ENCODE results near the gene CPN1. TPM values are rescaled to one million over a fixed set of nuclear protein-coding genes. Genes with fewer than 3 reads are reported as not detected.
A peak's percentile ranks its signal among the peaks of the same experiment; 100 is the strongest.

Gene CPN1
- total RNA-seq, 2 experiments from 2014 or later: not detected

DNA sequence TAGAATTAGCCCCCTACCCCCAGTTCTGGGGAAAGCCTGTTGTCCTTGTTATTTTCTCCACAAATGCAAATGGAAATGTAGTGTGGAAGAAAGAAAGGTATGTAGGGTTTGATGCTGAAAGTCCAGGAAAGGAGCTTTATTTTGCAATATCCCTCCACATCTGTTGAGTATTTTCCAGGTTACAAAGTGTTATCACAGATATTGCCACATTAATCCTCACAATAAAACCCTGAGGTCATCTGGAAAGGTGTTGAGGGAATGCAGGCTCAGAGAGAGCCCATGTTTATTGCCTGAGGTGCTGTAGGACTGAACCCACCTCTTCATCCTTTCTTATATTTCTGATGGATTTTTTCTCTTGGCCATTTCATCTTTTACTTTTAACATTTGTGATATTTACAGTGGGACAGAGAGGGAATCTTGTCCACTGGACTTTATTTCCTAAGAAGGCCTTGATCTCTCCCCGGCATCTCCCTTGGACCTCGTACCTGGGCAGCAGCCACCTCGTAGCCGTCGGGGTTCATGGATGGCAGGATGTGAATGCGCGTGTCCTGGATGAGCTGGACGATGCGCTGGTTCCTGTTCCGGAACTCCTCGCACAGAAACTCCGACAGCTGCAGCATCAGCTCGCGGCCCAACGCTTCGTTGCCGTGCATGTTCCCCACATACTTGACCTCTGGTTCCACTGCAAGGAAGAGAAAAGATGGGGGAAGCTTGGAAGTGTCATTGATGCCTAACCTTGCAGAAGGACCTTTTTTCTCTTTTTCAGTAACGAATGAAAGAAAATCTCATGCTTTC, 6.0 kb downstream of the CPN1 start:
- Mint-ChIP-seq H3K4me3 (no peak overlapping the region), H3K27me3 (ENCODE audit: low read depth) (peaks cover 16% of the 10 kb centered on the region), H3K36me3 (ENCODE audit: low read depth) (no peaks in the 10 kb centered on the region), H3K9me3 (ENCODE audit: insufficient read depth) (no peaks in the 10 kb centered on the region), H3K27ac (no peak overlapping the region), H3K4me1 (ENCODE audit: low read depth) (no peaks in the 10 kb centered on the region)
- ATAC-seq: no peak
- ChIA-PET CTCF (no interaction called here), POLR2A (no interaction called here)
- no peak for DNase-seq

DNA sequence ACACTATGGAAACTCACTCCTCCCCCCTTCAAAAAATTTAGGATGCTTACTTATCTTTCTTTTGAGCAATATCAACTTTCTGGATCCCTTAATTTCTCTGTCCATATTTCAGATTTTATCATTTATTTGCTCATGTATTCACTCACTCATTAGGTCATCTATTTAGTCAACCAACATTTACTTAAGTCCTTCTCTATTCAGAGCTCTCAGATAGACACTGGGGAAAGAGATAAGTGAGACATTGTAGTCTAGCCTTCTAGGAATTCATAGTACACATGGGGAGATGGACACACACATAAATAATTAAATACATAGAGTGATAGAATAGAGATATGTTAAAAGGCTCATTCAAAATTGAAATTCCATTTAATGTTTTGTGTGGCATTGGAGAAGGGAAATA, 9.2 kb downstream of the CPN1 start:
- DNase-seq (no peak), ATAC-seq (no peak)
- peaks cover 7% of the 10 kb centered on the region for H3K27me3 Mint-ChIP-seq (ENCODE audit: low read depth)
- no peaks in the 10 kb centered on the region for H3K4me1 Mint-ChIP-seq (ENCODE audit: low read depth)
- no peak overlapping the region for H3K27ac Mint-ChIP-seq
- no peak overlapping the region for H3K4me3 Mint-ChIP-seq
- POLR2A ChIA-PET: no interaction called here
- H3K9me3 Mint-ChIP-seq (ENCODE audit: insufficient read depth): no peaks in the 10 kb centered on the region
- H3K36me3 Mint-ChIP-seq (ENCODE audit: low read depth): no peaks in the 10 kb centered on the region
- CTCF ChIA-PET: no interaction called here

GRCh38 chr10:100071529-100071928, 10.1 kb downstream of the CPN1 start:
- Mint-ChIP-seq H3K27me3 (ENCODE audit: low read depth) (peaks cover 5% of the 10 kb centered on the region), H3K36me3 (ENCODE audit: low read depth) (no peaks in the 10 kb centered on the region), H3K4me3 (no peak overlapping the region), H3K4me1 (ENCODE audit: low read depth) (no peaks in the 10 kb centered on the region), H3K9me3 (ENCODE audit: insufficient read depth) (no peaks in the 10 kb centered on the region), H3K27ac (no peak overlapping the region)
- ChIA-PET CTCF (no interaction called here), POLR2A (no interaction called here)
- ATAC-seq (no peak), DNase-seq (no peak)

- DNase-seq (no peak), ATAC-seq (no peak)
- no peaks in the 10 kb centered on the region for H3K36me3 Mint-ChIP-seq (ENCODE audit: low read depth)
- H3K9me3 Mint-ChIP-seq (ENCODE audit: insufficient read depth): no peaks in the 10 kb centered on the region
- H3K27me3 Mint-ChIP-seq (ENCODE audit: low read depth): peaks cover 14% of the 10 kb centered on the region
- ChIA-PET POLR2A (no interaction called here), CTCF (no interaction called here)
- no peak overlapping the region for H3K27ac Mint-ChIP-seq
- no peaks in the 10 kb centered on the region for H3K4me1 Mint-ChIP-seq (ENCODE audit: low read depth)
- H3K4me3 Mint-ChIP-seq: no peak overlapping the region
These were observed 14.2 kb downstream of the CPN1 start for GRCh38 chr10:100067466-100067865.

- ChIA-PET POLR2A (no interaction called here), CTCF (no interaction called here)
- Mint-ChIP-seq H3K27ac (no peak overlapping the region), H3K4me1 (ENCODE audit: low read depth) (no peaks in the 10 kb centered on the region), H3K9me3 (ENCODE audit: insufficient read depth) (no peaks in the 10 kb centered on the region), H3K27me3 (ENCODE audit: low read depth) (peaks cover 14% of the 10 kb centered on the region), H3K36me3 (ENCODE audit: low read depth) (no peaks in the 10 kb centered on the region), H3K4me3 (no peak overlapping the region)
- ATAC-seq: no peak
- no peak for DNase-seq
These were observed 16.5 kb downstream of the CPN1 start for GRCh38 chr10:100065084-100065660.

DNA sequence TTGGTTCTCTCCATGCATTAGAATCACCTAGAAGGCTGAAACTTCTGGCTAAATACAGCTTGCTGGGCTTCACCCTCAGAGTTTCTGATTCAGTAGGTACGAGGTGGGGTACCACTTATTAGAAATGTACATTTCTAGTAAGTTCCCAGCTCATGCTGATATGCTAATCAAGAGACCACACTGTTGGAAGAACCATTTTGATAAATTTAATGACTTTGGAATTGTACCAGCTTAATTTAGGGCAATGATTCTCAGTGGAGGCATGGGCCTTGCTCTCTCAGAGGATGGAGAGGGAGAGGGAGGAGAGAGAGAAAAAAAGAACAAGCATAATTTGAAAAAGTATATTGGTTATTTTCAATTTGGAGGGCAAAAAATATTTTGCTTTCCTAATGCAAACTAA, 20.3 kb downstream of the CPN1 start:
- H3K27me3 Mint-ChIP-seq (ENCODE audit: low read depth): peaks cover 23% of the 10 kb centered on the region
- no peak overlapping the region for H3K27ac Mint-ChIP-seq
- ATAC-seq (no peak), DNase-seq (no peak)
- H3K4me1 Mint-ChIP-seq (ENCODE audit: low read depth): no peaks in the 10 kb centered on the region
- ChIA-PET POLR2A (interaction anchor here (0.6 kb wide), 1 partner anchor 75 kb away, joined by 3 read pairs; no protein-coding TSS in a partner anchor), CTCF (interaction anchor here (3.8 kb wide), 1 partner anchor 15 kb away, joined by 15 read pairs; no protein-coding TSS in a partner anchor)
- no peaks in the 10 kb centered on the region for H3K9me3 Mint-ChIP-seq (ENCODE audit: insufficient read depth)
- no peak overlapping the region for H3K4me3 Mint-ChIP-seq
- H3K36me3 Mint-ChIP-seq (ENCODE audit: low read depth): no peaks in the 10 kb centered on the region

- H3K4me1 Mint-ChIP-seq (ENCODE audit: low read depth): no peaks in the 10 kb centered on the region
- POLR2A ChIA-PET: no interaction called here
These were observed 23.7 kb downstream of the CPN1 start for GRCh38 chr10:100057948-100058347.

DNA sequence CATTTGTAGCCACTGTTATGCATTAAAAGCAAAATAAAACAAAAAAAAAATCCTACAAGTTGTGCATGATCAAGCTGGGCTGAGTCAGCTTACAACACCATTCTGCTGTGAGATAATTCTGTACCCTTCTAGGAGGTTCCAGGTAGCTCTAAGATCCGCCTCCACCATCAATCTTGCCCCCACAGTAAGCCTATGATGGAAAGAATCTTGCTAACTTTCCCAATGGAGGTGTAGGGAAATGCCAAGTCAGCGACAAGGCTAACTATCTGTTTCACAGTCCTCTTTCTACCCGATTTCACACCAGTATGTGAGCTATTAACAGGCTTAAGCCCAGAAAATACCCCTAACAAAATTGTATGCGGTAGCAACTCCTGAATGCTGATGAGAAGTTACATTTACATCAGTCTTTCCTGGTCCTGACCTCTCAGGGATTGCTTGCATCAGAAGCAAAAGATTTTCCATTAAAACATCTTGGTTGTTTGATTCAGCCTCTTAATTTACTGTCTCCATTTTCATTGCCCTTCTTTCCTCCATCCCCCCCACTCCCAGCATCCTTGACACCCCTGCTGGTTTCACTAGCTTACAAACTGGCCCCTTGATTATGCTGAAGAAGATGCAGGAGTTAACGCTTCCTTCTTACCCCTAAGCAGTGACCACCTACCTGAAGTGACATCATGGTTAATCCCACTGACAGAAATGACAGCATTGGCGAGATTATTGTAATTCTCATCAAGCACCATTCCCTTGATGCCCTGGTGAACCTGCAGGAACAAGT, 27.8 kb downstream of the CPN1 start:
- Mint-ChIP-seq H3K36me3 (ENCODE audit: low read depth) (no peaks in the 10 kb centered on the region), H3K4me3 (no peak overlapping the region), H3K4me1 (ENCODE audit: low read depth) (no peaks in the 10 kb centered on the region), H3K27ac (no peak overlapping the region), H3K27me3 (ENCODE audit: low read depth) (peaks cover 25% of the 10 kb centered on the region), H3K9me3 (ENCODE audit: insufficient read depth) (no peaks in the 10 kb centered on the region)
- DNase-seq (no peak), ATAC-seq (no peak)
- CTCF ChIA-PET: interaction anchor here (0.7 kb wide), 1 partner anchor 208 kb away, joined by 6 read pairs; no protein-coding TSS in a partner anchor
- POLR2A ChIA-PET: no interaction called here

More at GRCh38 chr10:100057948-100058347, 23.7 kb downstream of the CPN1 start:
- CTCF ChIA-PET: interaction anchor here (3.8 kb wide), 1 partner anchor 12 kb away, joined by 15 read pairs; no protein-coding TSS in a partner anchor
- no peak overlapping the region for H3K27ac Mint-ChIP-seq
- no peaks in the 10 kb centered on the region for H3K9me3 Mint-ChIP-seq (ENCODE audit: insufficient read depth)
- no peak for DNase-seq
- no peak overlapping the region for H3K4me3 Mint-ChIP-seq
- no peaks in the 10 kb centered on the region for H3K36me3 Mint-ChIP-seq (ENCODE audit: low read depth)
- peaks cover 28% of the 10 kb centered on the region for H3K27me3 Mint-ChIP-seq (ENCODE audit: low read depth)
- no peak for ATAC-seq

- Mint-ChIP-seq H3K27me3 (ENCODE audit: low read depth) (peaks cover 17% of the 10 kb centered on the region), H3K4me1 (ENCODE audit: low read depth) (no peaks in the 10 kb centered on the region), H3K27ac (no peak overlapping the region), H3K36me3 (ENCODE audit: low read depth) (no peaks in the 10 kb centered on the region), H3K4me3 (no peak overlapping the region), H3K9me3 (ENCODE audit: insufficient read depth) (no peaks in the 10 kb centered on the region)
- ChIA-PET CTCF (interaction anchor here (0.6 to 9.8 kb wide), 47 partner anchors 10 to 611 kb away, joined by 3 to 226 read pairs (median 4); partner anchors contain the start of gene DNMBP), POLR2A (no interaction called here)
- ATAC-seq (peak; percentile 82), DNase-seq (peak; percentile 87)
These were observed 35.6 kb downstream of the CPN1 start for GRCh38 chr10:100046021-100046486.

- H3K9me3 Mint-ChIP-seq (ENCODE audit: insufficient read depth): no peaks in the 10 kb centered on the region
- no peaks in the 10 kb centered on the region for H3K36me3 Mint-ChIP-seq (ENCODE audit: low read depth)
- H3K27me3 Mint-ChIP-seq (ENCODE audit: low read depth): peaks cover 17% of the 10 kb centered on the region
- no peak for ATAC-seq
- H3K4me3 Mint-ChIP-seq: no peak overlapping the region
- no peak overlapping the region for H3K27ac Mint-ChIP-seq
- POLR2A ChIA-PET: no interaction called here
- no peak for DNase-seq
- H3K4me1 Mint-ChIP-seq (ENCODE audit: low read depth): no peaks in the 10 kb centered on the region
- CTCF ChIA-PET: interaction anchor here (0.6 to 9.8 kb wide), 47 partner anchors 9 to 610 kb away, joined by 3 to 226 read pairs (median 4); partner anchors contain the start of gene DNMBP
These were observed 36.1 kb downstream of the CPN1 start for GRCh38 chr10:100045592-100045991.

DNA sequence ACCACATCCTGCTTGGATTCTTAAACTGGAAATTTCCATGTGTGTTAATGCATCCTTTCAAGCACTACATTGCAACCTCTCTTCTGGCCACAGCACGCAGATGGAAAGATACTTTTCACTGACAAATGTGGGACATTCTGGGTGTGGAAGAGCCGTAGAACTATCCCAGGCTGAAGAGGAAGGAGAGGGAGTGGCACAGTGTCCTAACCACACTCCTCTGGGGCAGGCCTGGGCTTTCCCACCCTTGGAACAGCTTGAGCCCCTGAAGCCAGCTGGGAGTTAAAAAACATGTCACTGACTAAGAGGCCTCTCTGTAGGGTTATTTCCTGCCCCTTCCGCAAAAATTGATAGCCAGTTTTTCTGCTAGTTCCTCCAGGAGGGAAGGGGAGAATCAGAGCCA, 37.9 kb downstream of the CPN1 start:
- CTCF ChIA-PET: interaction anchor here (9.8 kb wide), 1 partner anchor 195 kb away, joined by 226 read pairs; no protein-coding TSS in a partner anchor
- ATAC-seq (no peak), DNase-seq (no peak)
- Mint-ChIP-seq H3K27ac (no peak overlapping the region), H3K4me1 (ENCODE audit: low read depth) (no peaks in the 10 kb centered on the region), H3K36me3 (ENCODE audit: low read depth) (no peaks in the 10 kb centered on the region), H3K9me3 (ENCODE audit: insufficient read depth) (no peaks in the 10 kb centered on the region), H3K27me3 (ENCODE audit: low read depth) (peaks cover 11% of the 10 kb centered on the region), H3K4me3 (no peak overlapping the region)
- POLR2A ChIA-PET: no interaction called here

- DNase-seq (no peak), ATAC-seq (no peak)
- no peaks in the 10 kb centered on the region for H3K36me3 Mint-ChIP-seq (ENCODE audit: low read depth)
- H3K4me1 Mint-ChIP-seq (ENCODE audit: low read depth): no peaks in the 10 kb centered on the region
- H3K27ac Mint-ChIP-seq: no peak overlapping the region
- ChIA-PET CTCF (interaction anchor here (9.8 kb wide), 1 partner anchor 195 kb away, joined by 226 read pairs; no protein-coding TSS in a partner anchor), POLR2A (no interaction called here)
- H3K4me3 Mint-ChIP-seq: no peak overlapping the region
- peaks cover 11% of the 10 kb centered on the region for H3K27me3 Mint-ChIP-seq (ENCODE audit: low read depth)
- H3K9me3 Mint-ChIP-seq (ENCODE audit: insufficient read depth): no peaks in the 10 kb centered on the region
These were observed 38.3 kb downstream of the CPN1 start for GRCh38 chr10:100043344-100043743.
